HL-60 (cell line): ENCODE data around the gene FST.

ENCODE experiments used
- DNase-seq, 2 experiments: peaks; one replicate each; pipeline ENCODE4 v3.0.0-alpha.2; 2010 to 2020; ENCODE audit warnings: low read depth in 1 of 2, low spot score in 1 of 2
- H3K27ac ChIP-seq: fragments of 250-450 bp; sonication (Bioruptor Pico); replicated peaks from 2 replicates; pipeline ENCODE4 v1.5.1; 2020; ENCODE audit warnings: mild to moderate bottlenecking, moderate library complexity
- H3K27me3 ChIP-seq: fragments of 250-450 bp; sonication (Bioruptor Pico); 2 replicates; pipeline ENCODE4 v1.5.1; 2021; ENCODE audit warnings: mild to moderate bottlenecking, moderate library complexity; ENCODE audit not compliant: insufficient read depth, poor library complexity, severe bottlenecking
- H3K4me3 ChIP-seq: replicated peaks from 2 replicates; pipeline ENCODE4 v1.5.1; 2011; ENCODE audit warnings: mild to moderate bottlenecking, control low read depth, low read length; ENCODE audit not compliant: insufficient read depth
- CTCF ChIP-seq: IDR thresholded peaks from one replicate; pipeline ENCODE4 v1.5.1; 2011; ENCODE audit warnings: low read length, control low read depth, inconsistent platforms; ENCODE audit not compliant: insufficient read depth
- GABPA ChIP-seq: IDR thresholded peaks from 2 replicates; pipeline ENCODE4 v1.6.1; 2012; ENCODE audit warnings: low read depth
- POLR2AphosphoS5 ChIP-seq: IDR thresholded peaks from 2 replicates; pipeline ENCODE4 v1.6.1; 2012; ENCODE audit warnings: low read depth
- SPI1 ChIP-seq: IDR thresholded peaks from 2 replicates; pipeline ENCODE4 v1.6.1; 2012; ENCODE audit warnings: low read depth, mild to moderate bottlenecking, borderline replicate concordance
- TF ChIP-seq, protein P1 (sequence below): IDR thresholded peaks from 2 replicates; pipeline ENCODE4 v1.6.1; 2012; ENCODE audit warnings: low read depth; ENCODE audit not compliant: insufficient replicate concordance

The FST gene

GRCh38 chr5:53520813-53521212 lies 40.4 kb downstream of the FST start:
- TF ChIP-seq SPI1 = no peak
- TF ChIP-seq GABPA = no peak
- TF ChIP-seq CTCF = no peak
- TF ChIP-seq, protein P1, sequence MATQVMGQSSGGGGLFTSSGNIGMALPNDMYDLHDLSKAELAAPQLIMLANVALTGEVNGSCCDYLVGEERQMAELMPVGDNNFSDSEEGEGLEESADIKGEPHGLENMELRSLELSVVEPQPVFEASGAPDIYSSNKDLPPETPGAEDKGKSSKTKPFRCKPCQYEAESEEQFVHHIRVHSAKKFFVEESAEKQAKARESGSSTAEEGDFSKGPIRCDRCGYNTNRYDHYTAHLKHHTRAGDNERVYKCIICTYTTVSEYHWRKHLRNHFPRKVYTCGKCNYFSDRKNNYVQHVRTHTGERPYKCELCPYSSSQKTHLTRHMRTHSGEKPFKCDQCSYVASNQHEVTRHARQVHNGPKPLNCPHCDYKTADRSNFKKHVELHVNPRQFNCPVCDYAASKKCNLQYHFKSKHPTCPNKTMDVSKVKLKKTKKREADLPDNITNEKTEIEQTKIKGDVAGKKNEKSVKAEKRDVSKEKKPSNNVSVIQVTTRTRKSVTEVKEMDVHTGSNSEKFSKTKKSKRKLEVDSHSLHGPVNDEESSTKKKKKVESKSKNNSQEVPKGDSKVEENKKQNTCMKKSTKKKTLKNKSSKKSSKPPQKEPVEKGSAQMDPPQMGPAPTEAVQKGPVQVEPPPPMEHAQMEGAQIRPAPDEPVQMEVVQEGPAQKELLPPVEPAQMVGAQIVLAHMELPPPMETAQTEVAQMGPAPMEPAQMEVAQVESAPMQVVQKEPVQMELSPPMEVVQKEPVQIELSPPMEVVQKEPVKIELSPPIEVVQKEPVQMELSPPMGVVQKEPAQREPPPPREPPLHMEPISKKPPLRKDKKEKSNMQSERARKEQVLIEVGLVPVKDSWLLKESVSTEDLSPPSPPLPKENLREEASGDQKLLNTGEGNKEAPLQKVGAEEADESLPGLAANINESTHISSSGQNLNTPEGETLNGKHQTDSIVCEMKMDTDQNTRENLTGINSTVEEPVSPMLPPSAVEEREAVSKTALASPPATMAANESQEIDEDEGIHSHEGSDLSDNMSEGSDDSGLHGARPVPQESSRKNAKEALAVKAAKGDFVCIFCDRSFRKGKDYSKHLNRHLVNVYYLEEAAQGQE = no peak
- no peak for TF ChIP-seq POLR2AphosphoS5
- no peak for DNase-seq
- H3K4me3 ChIP-seq = no peak overlapping the region
- H3K27me3 ChIP-seq = no peaks in the 10 kb centered on the region
- no peak overlapping the region for H3K27ac ChIP-seq
